T-helper 2 cell treated with Interferon-gamma antibody and Interleukin-4, amounts not matched to agents 100 ng/mL and 5 ng/mL, for 36 hours (primary cell): ENCODE measurements around the gene UBE2O. TPM values are rescaled to one million over a fixed set of nuclear protein-coding genes. Genes with fewer than 3 reads are reported as not detected.

ENCODE experiments used
- intact Hi-C: fragments of 100-400 bp; cut with micrococcal nuclease; formaldehyde crosslinking; loops from one replicate; pipeline ENCODE4 v1.15.1; 2023
- total RNA-seq: library from RNA; stranded (reverse); gene quantifications from 2 replicates; pipeline ENCODE4 v1.2.3, GENCODE V29; 2022

Gene UBE2O
- total RNA-seq, 1 donor from 2014 or later, result 40.6 TPM

- intact Hi-C loops, result no loop called here
Observed at GRCh38 chr17:76487451-76488192, 34.7 kb upstream of the UBE2O start.

GRCh38 chr17:76485569-76485968 lies 32.6 kb upstream of the UBE2O start:
- intact Hi-C loops, result no loop called here

- intact Hi-C loops, result no loop called here
Observed at GRCh38 chr17:76484228-76484725, 31.3 kb upstream of the UBE2O start.

- intact Hi-C loops, result no loop called here
Observed at GRCh38 chr17:76481071-76481655, 28.2 kb upstream of the UBE2O start.

GRCh38 chr17:76480632-76481031 lies 27.7 kb upstream of the UBE2O start:
- intact Hi-C loops, result no loop called here

GRCh38 chr17:76479515-76480060 lies 26.6 kb upstream of the UBE2O start:
- intact Hi-C loops, result no loop called here

- intact Hi-C loops, result no loop called here
Observed at GRCh38 chr17:76478730-76479514, 26.0 kb upstream of the UBE2O start.

GRCh38 chr17:76478097-76478496 lies 25.1 kb upstream of the UBE2O start:
- intact Hi-C loops, result no loop called here

GRCh38 chr17:76477576-76477975 lies 24.6 kb upstream of the UBE2O start:
- intact Hi-C loops, result no loop called here

- intact Hi-C loops, result no loop called here
Observed at GRCh38 chr17:76476736-76477135, 23.8 kb upstream of the UBE2O start.

GRCh38 chr17:76475302-76475701 lies 22.4 kb upstream of the UBE2O start:
- intact Hi-C loops, result no loop called here

- intact Hi-C loops, result no loop called here
Observed at GRCh38 chr17:76474894-76475293, 21.9 kb upstream of the UBE2O start.

- intact Hi-C loops, result no loop called here
Observed at GRCh38 chr17:76474238-76474637, 21.3 kb upstream of the UBE2O start.

GRCh38 chr17:76473541-76473985 lies 20.6 kb upstream of the UBE2O start:
- intact Hi-C loops, result no loop called here

- intact Hi-C loops, result no loop called here
Observed at GRCh38 chr17:76472726-76473125, 19.8 kb upstream of the UBE2O start.

GRCh38 chr17:76472258-76472645 lies 19.3 kb upstream of the UBE2O start:
- intact Hi-C loops, result no loop called here

- intact Hi-C loops, result no loop called here
Observed at GRCh38 chr17:76471498-76472257, 18.7 kb upstream of the UBE2O start.

- intact Hi-C loops, result loop anchor here (5.0 kb wide), 1 partner anchor 152 kb away; no protein-coding TSS in a partner anchor
Observed at GRCh38 chr17:76469991-76470739, 17.2 kb upstream of the UBE2O start.

- intact Hi-C loops, result loop anchor here (5.0 kb wide), 1 partner anchor 153 kb away; no protein-coding TSS in a partner anchor
Observed at GRCh38 chr17:76469076-76469990, 16.4 kb upstream of the UBE2O start.
